H1 (cell line): ENCODE measurements around the gene SMARCAL1. TPM values are rescaled to one million over a fixed set of nuclear protein-coding genes. Genes with fewer than 3 reads are reported as not detected.
A peak's percentile ranks its signal among the peaks of the same experiment; 100 is the strongest.

Source experiments
- CTCF ChIA-PET: fragments of 300-600 bp; sonication (Branson Sonifier 250); formaldehyde crosslinking; loops from one replicate; lab custom pipeline; 2021; ENCODE audit not compliant: partially characterized antibody; lab: Charles Lee
- POLR2A ChIA-PET: fragments of 300-600 bp; sonication (Branson Sonifier 250); formaldehyde crosslinking; loops from one replicate; lab custom pipeline; 2021; ENCODE audit warnings: inconsistent platforms; ENCODE audit not compliant: partially characterized antibody; lab: Charles Lee
- DNase-seq, 2 experiments: peaks; one replicate each; pipeline versions ENCODE4 v3.0.0 to v3.0.0-alpha.2; 2010 to 2022; ENCODE audit warnings: low spot score in 2 of 2, low read depth in 1 of 2, mixed read lengths in 1 of 2
- FAIRE-seq: peaks from 2 replicates; lab custom pipeline; 2011; peaks lifted over from hg19 to GRCh38; lab: Jason Lieb, UNC
- H2AFZ ChIP-seq: 2 replicates; pipeline ENCODE4 v1.8.1; 2012; ENCODE audit warnings: low read length, inconsistent platforms
- H2AK5ac ChIP-seq: 2 replicates; pipeline ENCODE4 v1.6.1; 2013; ENCODE audit warnings: low read depth, low read length
- H2BK120ac ChIP-seq: replicated peaks from 2 replicates; pipeline ENCODE3; 2013; ENCODE audit warnings: low read depth, low read length, inconsistent platforms
- H2BK12ac ChIP-seq: 2 replicates; pipeline ENCODE4 v1.6.1; 2013; ENCODE audit warnings: low read depth, low read length
- H2BK15ac ChIP-seq: 2 replicates; pipeline ENCODE4 v1.6.1; 2013; ENCODE audit warnings: low read length
- H2BK20ac ChIP-seq: 2 replicates; pipeline ENCODE4 v1.6.1; 2013; ENCODE audit warnings: low read length
- H2BK5ac ChIP-seq: 2 replicates; pipeline ENCODE4 v1.6.1; 2013; ENCODE audit warnings: low read depth, low read length
- H3K14ac ChIP-seq: 2 replicates; pipeline ENCODE4 v1.6.1; 2013; ENCODE audit warnings: inconsistent platforms; ENCODE audit not compliant: insufficient read length
- H3K18ac ChIP-seq: 2 replicates; pipeline ENCODE4 v1.6.1; 2013; ENCODE audit warnings: low read length; ENCODE audit errors: extremely low read depth
- H3K23ac ChIP-seq: 2 replicates; pipeline ENCODE4 v1.6.1; 2013; ENCODE audit warnings: inconsistent platforms; ENCODE audit not compliant: insufficient read length
- H3K23me2 ChIP-seq: 2 replicates; pipeline ENCODE4 v1.6.1; 2013; ENCODE audit warnings: low read depth, low read length
- H3K27ac ChIP-seq: 2 replicates; pipeline ENCODE4 v1.6.1; 2011; ENCODE audit warnings: low read depth, low read length, inconsistent platforms
- H3K27me3 ChIP-seq, 4 experiments: replicated peaks in 1 of 4; 1 replicate in 1 of 4; 2 replicates in 3 of 4; pipeline versions ENCODE4 v1.6.1 to v1.8.1; 2011 to 2013; ENCODE audit warnings: low read length in 3 of 4, mild to moderate bottlenecking in 3 of 4, inconsistent platforms in 2 of 4, mixed read lengths in 2 of 4, moderate library complexity in 1 of 4; ENCODE audit not compliant: control insufficient read depth in 3 of 4, insufficient read depth in 3 of 4; ENCODE audit errors: extremely low read depth in 1 of 4
- H3K36me3 ChIP-seq, 4 experiments: 2 replicates each; pipeline versions ENCODE4 v1.6.1 to v1.8.1; 2011 to 2013; ENCODE audit warnings: mild to moderate bottlenecking in 4 of 4, low read length in 3 of 4, moderate library complexity in 2 of 4, control low read depth in 1 of 4, inconsistent platforms in 1 of 4; ENCODE audit not compliant: insufficient read depth in 4 of 4, control insufficient read depth in 2 of 4
- H3K4ac ChIP-seq: replicated peaks from 2 replicates; pipeline ENCODE3; 2013; ENCODE audit warnings: low read length, low read depth, mixed read lengths, inconsistent platforms; ENCODE audit not compliant: insufficient read length
- H3K4me1 ChIP-seq, 4 experiments: replicated peaks in 1 of 4; 1 replicate in 1 of 4; 2 replicates in 3 of 4; pipeline versions ENCODE4 v1.6.1 to v1.8.1; 2011 to 2013; ENCODE audit warnings: low read length in 3 of 4, inconsistent platforms in 2 of 4, mixed read lengths in 1 of 4; ENCODE audit not compliant: insufficient read depth in 4 of 4, control insufficient read depth in 3 of 4
- H3K4me2 ChIP-seq, 2 experiments: 2 replicates each; pipeline versions ENCODE4 v1.6.1 to v1.8.1; 2011 to 2013; ENCODE audit warnings: low read depth in 2 of 2, low read length in 2 of 2, control low read depth in 1 of 2, inconsistent platforms in 1 of 2, mild to moderate bottlenecking in 1 of 2; ENCODE audit not compliant: insufficient read depth in 1 of 2
- H3K4me3 ChIP-seq, 4 experiments: fragments of 200-600, 300-600 bp in 1 of 4; sonication (generic), shearing (Covaris generic), sonication (Bioruptor Twin) in 1 of 4; 2 replicates each; pipeline versions ENCODE4 v1.5.1 to v1.8.1; 2011 to 2016; ENCODE audit warnings: low read length in 4 of 4, low read depth in 3 of 4, control low read depth in 2 of 4, inconsistent platforms in 2 of 4, mild to moderate bottlenecking in 2 of 4, mixed read lengths in 1 of 4, moderate library complexity in 1 of 4; ENCODE audit not compliant: insufficient read depth in 2 of 4; ENCODE audit errors: extremely low read depth in 1 of 4
- H3K56ac ChIP-seq: replicated peaks from 2 replicates; pipeline ENCODE3; 2013; ENCODE audit warnings: low read depth, mild to moderate bottlenecking, mixed read lengths, low read length, inconsistent platforms; ENCODE audit not compliant: insufficient read length
- H3K79me1 ChIP-seq: 2 replicates; pipeline ENCODE4 v1.6.1; 2013; ENCODE audit warnings: low read depth, low read length, control low read depth
- H3K79me2 ChIP-seq, 2 experiments: 2 replicates each; pipeline versions ENCODE4 v1.6.1 to v1.8.1; 2012 to 2013; ENCODE audit warnings: low read length in 2 of 2, mild to moderate bottlenecking in 2 of 2, inconsistent platforms in 1 of 2; ENCODE audit not compliant: insufficient read depth in 2 of 2, control insufficient read depth in 1 of 2
- H3K9ac ChIP-seq, 4 experiments: replicated peaks in 1 of 4; 1 replicate in 1 of 4; 2 replicates in 3 of 4; pipeline versions ENCODE4 v1.6.1 to v1.8.1; 2011 to 2013; ENCODE audit warnings: low read depth in 3 of 4, low read length in 3 of 4, control low read depth in 2 of 4, mild to moderate bottlenecking in 2 of 4, moderate library complexity in 2 of 4, inconsistent platforms in 1 of 4; ENCODE audit errors: extremely low read depth in 1 of 4
- H3K9me3 ChIP-seq, 2 experiments: 2 replicates each; pipeline versions ENCODE4 v1.6.1 to v1.8.1; 2012 to 2013; ENCODE audit warnings: mild to moderate bottlenecking in 2 of 2, moderate library complexity in 2 of 2, control low read depth in 1 of 2, inconsistent platforms in 1 of 2, low read depth in 1 of 2, low read length in 1 of 2, mixed read lengths in 1 of 2; ENCODE audit not compliant: insufficient read depth in 2 of 2
- H4K20me1 ChIP-seq, 2 experiments: replicated peaks in 1 of 2; 2 replicates each; pipeline versions ENCODE3 to v1.8.1; 2011 to 2013; ENCODE audit warnings: inconsistent platforms in 2 of 2, low read length in 2 of 2, mild to moderate bottlenecking in 1 of 2; ENCODE audit not compliant: insufficient read depth in 2 of 2, control insufficient read depth in 1 of 2
- H4K5ac ChIP-seq: 2 replicates; pipeline ENCODE4 v1.6.1; 2013; ENCODE audit warnings: low read length, low read depth, mixed read lengths, inconsistent platforms; ENCODE audit not compliant: insufficient read length
- H4K8ac ChIP-seq: 2 replicates; pipeline ENCODE4 v1.8.0; 2013; ENCODE audit warnings: mild to moderate bottlenecking, moderate library complexity, low read length, inconsistent platforms; ENCODE audit not compliant: insufficient read depth; ENCODE audit errors: extremely low read depth
- H4K91ac ChIP-seq: replicated peaks from 2 replicates; pipeline ENCODE3; 2013; ENCODE audit warnings: low read length, mixed read lengths, inconsistent platforms; ENCODE audit not compliant: insufficient read length
- TAF7 ChIP-seq: optimal IDR thresholded peaks from 2 replicates; pipeline ENCODE3; 2011; ENCODE audit warnings: low read depth, mild to moderate bottlenecking, inconsistent platforms, low read length, moderate library complexity, borderline replicate concordance
- WGBS, 2 experiments: shearing (Covaris generic) in 1 of 2; methylation state at CpG; one replicate each; pipeline versions ENCODE4 v1.1.6 to v1.1.7; 2013 to 2015; ENCODE audit warnings: low lambda C conversion rate in 2 of 2, mixed read lengths in 2 of 2, inconsistent platforms in 1 of 2, low coverage in 1 of 2, missing lambda C conversion rate in 1 of 2; ENCODE audit not compliant: insufficient replicate concordance in 2 of 2, insufficient coverage in 1 of 2, insufficient read length in 1 of 2; ENCODE audit errors: extremely low coverage in 1 of 2, missing lambda C conversion rate in 1 of 2; 5-methylcytosine and 5-hydroxymethylcytosine counted together
- polyA plus RNA-seq, 7 experiments: library from polyadenylated mRNA; depleted of rRNA in 3 of 7; stranded (reverse) in 5 of 7; unstranded in 2 of 7; fragments of >200 nt in 5 of 7; fragments of 200-250 nt in 2 of 7; gene quantifications; 1 replicate in 5 of 7; 2 replicates in 1 of 7; 4 replicates in 1 of 7; pipeline versions ENCODE4 v1.2.1 to v1.2.3, GENCODE V29; 2011 to 2013; ENCODE audit warnings: missing spikeins in 2 of 7, mixed read lengths in 2 of 7
- total RNA-seq: library from RNA; stranded (reverse); fragmentation: NEBNext Ultra II Directional; extraction: Animal tissue kit (Norgen Biotek cat#: 25700); gene quantifications from 2 replicates; pipeline ENCODE4 v1.2.1, GENCODE V29; 2021

The SMARCAL1 gene
- total and polyA plus RNA-seq, 2 of the 8 experiments (the other 6 are each of a cell fraction or from before 2014, with no cell fraction given) = 17.6 to 17.9 TPM

DNA sequence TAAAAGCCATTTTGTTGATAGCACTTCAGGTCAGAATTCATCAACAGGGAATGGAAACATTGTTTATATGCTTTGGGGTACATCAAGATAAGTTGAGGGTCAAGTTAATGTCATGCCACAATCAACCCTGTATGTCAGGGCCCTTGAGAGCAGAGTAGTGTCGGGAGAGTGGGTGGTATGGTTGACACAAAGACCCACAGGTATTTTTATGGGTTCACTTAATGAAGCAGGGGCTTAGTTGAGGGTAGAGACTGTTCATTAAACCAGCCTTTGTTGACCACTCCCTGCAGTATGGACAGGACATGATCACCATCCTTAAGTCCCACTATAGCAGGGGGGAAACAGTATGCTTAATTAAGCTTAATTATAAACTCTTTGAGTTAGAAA, 92.1 kb downstream of the SMARCAL1 start:
- peaks cover 6% of the 10 kb centered on the region for H3K23me2 ChIP-seq
- CTCF ChIA-PET = interaction anchor here (1.1 kb wide), 1 partner anchor 15 kb away, joined by 3 read pairs; no protein-coding TSS in a partner anchor
- H2BK120ac ChIP-seq = no peak overlapping the region
- no peak overlapping the region for H3K14ac ChIP-seq
- no peak overlapping the region for H3K18ac ChIP-seq
- peaks cover 10 to 37% of the 10 kb centered on the region in 2 experiments for H3K79me2 ChIP-seq
- 100% methylated on average over 1 of the region's 1 CpG; no CpG with 5 or more reads in 1 of the 2 experiments for WGBS, 2 experiments
- POLR2A ChIA-PET = interaction anchor here (0.6 to 5.4 kb wide), 26 partner anchors 8 to 479 kb away, joined by 3 to 27 read pairs (median 3); partner anchors contain the start of gene SMARCAL1
- no peak overlapping the region for H2BK20ac ChIP-seq
- H3K27me3 ChIP-seq = no peaks in the 10 kb centered on the region
- H3K4me2 ChIP-seq = no peak overlapping the region
- no peak overlapping the region for H4K91ac ChIP-seq
- FAIRE-seq = no peak
- no peak overlapping the region for H3K4ac ChIP-seq
- H3K4me1 ChIP-seq = peaks cover 0 to 6% (median 3%) of the 10 kb centered on the region in 4 experiments; a peak in 4 of 7 replicates
- no peak overlapping the region for H3K27ac ChIP-seq
- no peaks in the 10 kb centered on the region for H3K9me3 ChIP-seq
- H2BK15ac ChIP-seq = no peak overlapping the region
- no peak overlapping the region for H2BK12ac ChIP-seq
- peaks cover 32 to 88% (median 56%) of the 10 kb centered on the region in 4 experiments for H3K36me3 ChIP-seq
- no peak overlapping the region for H4K5ac ChIP-seq
- H2BK5ac ChIP-seq = no peak overlapping the region
- no peak overlapping the region for H3K56ac ChIP-seq
- no peak overlapping the region for H2AFZ ChIP-seq
- DNase-seq = no peak
- H4K20me1 ChIP-seq = peaks cover 5 to 18% of the 10 kb centered on the region in 2 experiments
- no peak overlapping the region for H3K4me3 ChIP-seq
- H3K79me1 ChIP-seq = 0 out of 2 replicates have a peak, but pooled peaks cover 5% of the 10 kb centered on the region
- no peak overlapping the region for H3K23ac ChIP-seq
- no peak overlapping the region for H2AK5ac ChIP-seq
- H4K8ac ChIP-seq = no peak overlapping the region
- H3K9ac ChIP-seq = peak overlapping the region in 1 of 4 experiments; percentile 21; a peak in 1 of 7 replicates
- no peak for TF ChIP-seq TAF7
